HG03354 (cell line): ENCODE data around the gene PLAAT2.
"Not testable (repeated sequence)": the region's sequence is repeated elsewhere in the genome, so short reads cannot be mapped to it uniquely, and the experiment has no call there.

ENCODE experiments used
- ATAC-seq: cut with Tn5 transposase; IDR thresholded peaks from one replicate; pipeline ENCODE4 v1.9.1; 2021; ENCODE audit warnings: mild to moderate bottlenecking; ENCODE audit not compliant: unreplicated experiment, poor library complexity, severe bottlenecking

PLAAT2 gene

DNA sequence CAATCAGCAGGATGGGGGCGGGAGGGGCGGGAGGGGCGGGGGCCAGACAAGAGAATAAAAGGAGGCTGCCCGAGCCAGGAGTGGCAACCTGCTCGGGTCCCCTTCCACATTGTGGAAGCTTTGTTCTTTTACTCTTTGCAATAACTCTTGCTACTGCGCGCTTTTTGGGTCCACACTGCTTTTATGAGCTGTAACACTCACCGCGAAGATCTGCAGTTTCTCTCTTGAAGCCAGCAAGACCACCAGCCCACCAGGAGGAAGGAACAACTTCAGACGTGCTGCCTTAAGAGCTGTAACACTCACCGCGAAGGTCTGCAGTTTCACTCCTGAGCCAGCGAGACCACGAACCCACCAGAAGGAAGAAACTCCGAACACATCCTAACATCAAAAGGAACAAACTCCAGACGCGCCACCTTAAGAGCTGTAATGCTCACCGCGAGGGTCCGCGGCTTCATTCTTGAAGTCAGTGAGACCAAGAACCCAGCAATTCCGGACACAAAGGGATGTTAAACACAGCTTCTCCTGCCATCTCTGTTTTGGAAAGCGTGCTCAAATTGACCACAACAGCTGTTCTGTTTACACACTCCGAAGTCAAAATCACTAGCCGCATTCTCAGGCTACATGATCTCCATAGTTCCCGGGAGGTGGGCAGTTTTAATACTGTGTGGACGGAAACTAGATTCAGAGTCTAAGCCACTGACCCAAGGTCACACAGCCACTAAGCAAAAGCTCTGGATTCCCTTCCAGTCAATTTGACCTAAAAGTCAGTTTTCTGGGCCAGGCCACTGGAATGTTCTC, 11.9 kb downstream of the PLAAT2 start:
- no peak for ATAC-seq

DNA sequence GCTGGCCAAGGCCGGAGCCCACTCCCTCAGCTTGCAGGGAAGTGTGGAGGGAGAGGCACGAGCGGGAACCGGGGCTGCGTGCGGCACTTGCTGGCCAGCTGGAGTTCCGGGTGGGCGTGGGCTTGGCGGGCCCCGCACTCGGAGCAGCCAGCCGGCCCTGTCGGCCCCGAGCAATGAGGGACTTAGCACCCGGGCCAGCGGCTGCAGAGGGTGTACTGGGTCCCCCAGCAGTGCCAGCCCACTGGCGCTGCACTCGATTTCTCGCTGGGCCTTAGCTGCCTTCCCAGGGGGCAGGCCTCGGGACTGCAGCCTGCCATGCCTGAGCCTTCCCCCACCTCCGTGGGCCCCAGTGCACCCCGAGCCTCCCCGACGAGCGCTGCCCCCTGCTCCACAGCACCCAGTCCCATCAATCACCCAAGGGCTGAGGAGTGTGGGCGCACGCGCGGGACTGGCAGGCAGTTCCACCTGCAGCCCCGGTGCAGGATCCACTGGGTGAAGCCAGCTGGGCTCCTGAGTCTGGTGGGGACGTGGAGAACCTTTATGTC, 13.0 kb downstream of the PLAAT2 start:
- not testable (repeated sequence) for ATAC-seq

DNA sequence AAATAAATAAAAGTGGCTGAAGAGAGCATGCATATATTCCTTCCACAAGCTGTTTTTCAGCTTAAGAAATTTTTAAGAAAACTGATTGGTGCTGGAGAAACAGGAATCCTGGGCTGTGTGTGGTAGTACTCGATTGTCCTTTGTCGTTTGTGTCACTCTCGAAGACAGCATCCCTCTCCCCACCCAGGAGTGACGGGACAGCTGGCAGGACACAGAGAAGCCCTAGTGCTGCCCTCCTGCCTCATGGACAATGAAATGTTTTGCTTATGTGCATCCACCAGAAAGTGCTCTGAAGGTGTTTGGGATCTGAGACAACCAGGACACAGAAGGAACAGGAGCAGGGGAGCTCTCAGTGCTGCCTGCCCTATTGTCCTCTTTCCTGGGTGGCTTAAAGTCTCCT, 13.8 kb downstream of the PLAAT2 start:
- no peak for ATAC-seq

DNA sequence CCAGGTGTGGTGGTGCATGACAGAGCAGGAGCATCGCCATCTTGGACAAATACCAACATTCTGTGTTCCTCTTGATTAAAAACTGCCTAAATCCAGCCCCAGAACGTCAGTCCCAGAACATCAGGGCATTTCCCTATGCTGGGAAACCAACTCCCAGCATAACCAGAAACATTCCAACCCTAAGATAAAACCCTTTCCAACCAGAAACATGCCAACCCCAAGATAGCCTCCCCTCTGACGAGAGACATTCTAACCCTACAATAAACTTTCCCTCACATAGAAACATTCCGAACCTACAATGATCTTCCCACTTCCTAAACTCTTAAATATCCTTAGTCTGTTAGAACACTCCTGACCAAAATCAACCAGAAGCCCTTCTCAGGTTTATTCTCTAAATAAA, 15.0 kb downstream of the PLAAT2 start:
- no peak for ATAC-seq

DNA sequence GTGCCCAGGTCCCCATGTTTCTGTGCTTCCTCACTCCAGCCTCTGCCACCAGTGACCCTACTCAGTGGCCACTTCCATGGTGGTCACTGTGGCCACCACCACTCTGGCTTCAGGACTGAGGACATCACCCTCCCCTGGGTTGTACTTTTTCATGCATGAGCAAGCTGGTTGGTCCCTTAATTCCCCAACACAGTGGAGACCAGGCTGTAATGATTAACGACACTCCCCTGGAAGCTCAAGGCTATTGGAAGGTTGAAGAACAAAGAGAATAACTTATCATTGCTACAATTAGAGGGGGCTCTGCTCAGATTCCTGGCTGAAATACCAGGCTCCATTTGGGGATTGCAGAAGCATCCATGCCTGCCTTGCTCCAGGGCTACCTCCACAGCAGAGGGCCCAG, 16.1 kb downstream of the PLAAT2 start:
- no peak for ATAC-seq

DNA sequence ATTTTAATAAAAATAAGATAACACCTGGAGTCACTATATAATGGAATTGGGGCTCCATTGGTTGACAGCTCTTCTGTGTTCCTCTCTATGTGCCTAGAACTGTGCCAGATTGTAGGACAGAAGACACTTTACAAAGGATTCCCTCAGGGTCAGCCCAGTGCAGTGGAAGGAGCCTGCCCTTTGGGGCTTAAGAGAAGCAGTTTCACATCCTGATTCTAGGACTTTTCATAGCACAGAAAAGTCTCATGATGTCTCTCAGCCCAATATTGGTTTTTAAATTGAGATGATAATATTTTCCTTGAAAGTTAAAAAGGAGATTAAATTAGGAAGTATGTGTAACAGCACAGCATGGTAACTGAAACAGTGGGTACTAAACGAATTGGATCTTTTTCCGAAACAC, 19.5 kb downstream of the PLAAT2 start:
- ATAC-seq: no peak

DNA sequence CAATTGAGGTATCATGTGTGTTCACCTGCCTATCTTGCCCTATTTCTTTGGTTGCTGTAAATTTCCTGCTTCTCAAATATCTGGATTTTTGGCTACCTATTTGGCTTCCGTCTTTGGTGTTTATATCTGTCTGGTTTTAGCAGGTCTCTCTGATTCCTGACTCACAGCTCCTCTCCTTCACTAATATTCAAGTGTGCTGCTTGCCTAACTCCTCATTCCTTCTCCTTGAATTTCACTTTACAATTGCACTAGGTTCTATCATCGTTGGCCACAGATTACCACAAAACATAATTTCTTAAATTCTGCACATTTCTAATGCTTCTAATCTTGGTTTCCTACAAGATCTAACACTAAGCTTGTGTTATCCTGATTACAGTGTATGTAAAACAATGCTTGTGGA, 20.7 kb downstream of the PLAAT2 start:
- ATAC-seq: not testable (repeated sequence)

DNA sequence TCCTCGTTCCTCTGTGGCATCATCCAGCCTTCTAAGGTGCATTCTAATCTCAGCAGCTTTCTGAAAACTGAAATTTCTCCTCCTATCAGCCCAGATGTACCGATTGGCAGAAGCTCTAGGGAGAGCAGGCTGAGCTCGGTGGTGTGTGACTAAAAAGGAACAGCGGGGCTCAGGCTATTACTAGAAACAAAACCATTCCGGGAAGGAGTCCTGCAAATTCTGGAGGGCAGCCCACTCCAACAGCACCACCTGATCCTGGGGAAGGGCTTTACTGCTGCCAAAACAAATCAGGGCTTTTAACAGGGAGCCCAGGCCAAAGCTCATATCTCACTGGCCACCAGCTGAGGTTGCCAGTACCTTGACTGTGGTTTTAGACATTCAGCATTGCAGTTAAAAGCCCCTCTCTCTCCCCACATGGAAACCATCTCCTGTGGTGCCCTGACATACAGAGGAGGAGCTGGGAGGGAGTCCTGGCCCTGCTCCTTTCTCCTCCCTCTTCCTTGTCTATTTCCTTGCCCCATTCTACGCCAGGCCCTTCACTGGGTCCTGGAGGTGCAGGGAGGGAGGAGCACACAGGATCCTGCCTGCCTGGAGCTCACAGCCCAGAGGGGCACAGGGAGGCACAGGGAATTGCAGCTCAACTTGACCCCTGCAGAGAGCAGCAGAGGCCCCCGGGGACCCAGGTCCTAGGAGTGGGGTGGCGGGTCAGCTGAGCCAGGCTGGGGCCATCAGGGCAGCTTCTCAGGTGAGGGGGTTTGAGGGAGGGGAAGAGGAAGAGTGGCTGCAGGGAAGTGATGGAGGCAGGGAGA, 25.7 kb downstream of the PLAAT2 start:
- ATAC-seq: no peak

DNA sequence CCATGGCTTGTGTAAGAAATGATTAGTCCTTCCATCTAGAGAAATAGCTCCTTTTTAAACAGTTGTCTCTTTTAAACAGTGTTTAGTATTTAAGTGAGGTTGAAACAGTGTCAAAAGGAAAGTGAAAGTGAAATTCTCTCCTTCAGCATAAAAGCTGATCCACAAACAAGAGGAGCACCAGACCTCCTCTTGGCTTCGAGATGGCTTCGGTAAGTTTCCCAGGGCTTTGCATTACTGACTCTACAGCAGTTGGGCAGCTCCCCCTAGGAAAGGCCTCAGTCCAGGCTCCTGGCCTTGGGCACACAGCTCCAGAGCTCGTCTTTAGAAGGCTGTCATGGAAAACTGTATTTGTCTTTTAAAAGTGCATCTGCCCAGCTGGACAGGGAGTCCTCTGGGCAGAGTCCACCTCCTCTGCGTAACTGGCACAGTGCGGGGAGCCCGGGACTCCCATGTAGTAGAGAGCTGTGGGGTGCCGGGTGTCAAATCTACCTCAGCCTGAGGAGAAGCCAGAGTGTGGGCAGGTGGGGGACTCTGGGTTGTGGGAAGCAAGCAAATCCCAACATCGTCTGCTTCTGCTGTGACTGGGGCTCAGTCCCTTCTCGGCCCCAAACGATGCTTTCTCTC, 26.4 kb downstream of the PLAAT2 start, which contains the start of gene PLAAT4:
TSS of gene PLAAT4 (plus strand) at position 140 of the 624 bp plus-strand sequence. CDS start at position 201, 61 bp downstream.
- ATAC-seq: no peak

DNA sequence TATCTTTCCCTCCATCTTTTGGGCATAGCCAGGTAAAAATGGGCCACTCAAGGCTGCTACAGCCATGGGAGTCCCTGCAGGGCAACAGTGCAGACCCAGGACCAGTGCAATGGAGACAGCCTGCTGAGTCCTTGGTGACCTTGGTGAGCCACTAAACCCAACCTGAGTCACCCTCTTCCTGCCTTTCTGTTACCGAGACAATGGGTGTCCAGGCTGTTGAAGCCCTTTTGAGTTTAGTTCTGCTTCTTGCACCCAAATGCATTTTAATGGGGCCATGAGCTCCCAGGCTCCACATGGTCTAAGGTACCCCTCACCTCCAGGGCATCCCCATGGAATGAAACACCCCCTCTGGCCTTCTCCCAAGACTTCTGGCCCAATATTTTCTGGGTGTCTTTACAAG, 27.4 kb downstream of the PLAAT2 start:
- no peak for ATAC-seq

DNA sequence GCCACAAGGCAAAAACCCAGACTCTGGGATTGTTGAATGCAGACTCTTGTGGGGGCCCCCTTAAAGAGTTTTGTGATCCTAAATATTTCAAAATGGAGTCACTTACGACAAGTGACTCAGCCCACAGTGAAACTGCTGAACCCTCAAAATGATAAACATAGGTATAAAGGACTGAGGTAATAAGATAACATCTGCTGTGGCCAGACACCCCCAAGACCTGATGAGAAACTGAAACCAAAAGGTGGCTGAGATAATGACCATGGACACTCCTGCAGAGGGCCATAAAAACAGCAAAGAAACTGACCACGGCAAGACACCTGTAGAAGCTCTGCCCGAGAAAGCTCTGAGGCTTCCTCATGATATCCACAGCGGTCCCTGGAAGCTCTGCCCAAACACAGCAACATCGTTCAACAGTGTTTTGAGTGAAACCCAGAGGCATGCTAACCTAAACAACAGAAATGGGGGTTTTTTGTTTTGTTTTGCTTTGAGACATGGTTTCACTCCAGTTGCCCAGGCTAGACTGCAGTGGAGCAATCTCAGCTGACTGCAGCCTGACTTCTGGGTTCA, 28.2 kb downstream of the PLAAT2 start:
- peak; percentile 52 for ATAC-seq

DNA sequence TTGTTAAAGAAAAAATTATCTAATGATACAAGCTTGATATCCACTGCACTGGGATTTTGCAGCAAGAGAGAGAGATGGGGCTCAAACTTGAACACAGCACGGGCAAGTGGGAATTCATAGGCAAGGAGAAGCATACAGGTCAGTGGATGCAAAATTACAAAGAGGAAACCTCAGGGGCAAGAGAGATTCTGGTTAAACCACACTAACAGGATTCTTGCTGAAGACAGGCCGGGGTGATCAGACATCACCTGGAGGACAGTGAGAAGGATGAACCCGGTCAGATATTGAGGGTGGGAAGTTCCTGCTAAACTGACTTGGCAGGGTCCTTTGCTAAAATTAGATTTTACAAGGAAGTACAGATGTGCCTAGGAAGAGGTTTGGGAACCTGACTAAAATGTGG, 29.1 kb downstream of the PLAAT2 start:
- ATAC-seq: no peak

DNA sequence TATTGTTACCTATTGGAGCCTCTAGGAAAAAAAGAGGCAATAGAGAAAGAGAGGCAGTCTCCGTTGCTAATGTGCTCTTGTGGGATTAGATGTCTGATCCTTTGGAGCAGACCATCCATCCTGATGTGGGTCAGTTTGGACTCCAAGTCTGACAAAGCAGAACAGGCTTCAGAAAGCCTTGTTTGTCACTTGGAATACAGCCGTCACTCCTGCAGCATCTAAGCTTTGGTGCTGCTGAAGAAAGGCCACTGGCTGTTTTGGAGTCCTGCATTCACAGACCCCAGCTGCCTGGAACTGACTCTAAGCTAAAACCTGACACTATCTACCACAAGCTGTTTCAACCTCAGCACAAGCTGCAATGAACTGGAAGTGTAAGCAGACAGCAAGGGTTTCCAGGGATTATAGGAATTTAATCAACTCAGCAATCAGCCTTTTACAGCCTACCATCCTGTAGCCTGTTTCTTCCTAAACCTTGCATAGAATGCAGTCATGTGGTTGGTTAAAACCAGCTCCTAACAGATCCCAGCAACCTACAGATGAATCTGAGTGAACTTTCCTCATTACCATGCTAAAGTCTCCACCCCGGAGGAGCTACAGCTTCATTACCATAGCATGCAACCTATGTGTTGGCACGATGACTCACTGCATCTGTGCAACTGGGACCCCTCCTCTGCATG, 30.2 kb downstream of the PLAAT2 start:
- ATAC-seq: no peak

DNA sequence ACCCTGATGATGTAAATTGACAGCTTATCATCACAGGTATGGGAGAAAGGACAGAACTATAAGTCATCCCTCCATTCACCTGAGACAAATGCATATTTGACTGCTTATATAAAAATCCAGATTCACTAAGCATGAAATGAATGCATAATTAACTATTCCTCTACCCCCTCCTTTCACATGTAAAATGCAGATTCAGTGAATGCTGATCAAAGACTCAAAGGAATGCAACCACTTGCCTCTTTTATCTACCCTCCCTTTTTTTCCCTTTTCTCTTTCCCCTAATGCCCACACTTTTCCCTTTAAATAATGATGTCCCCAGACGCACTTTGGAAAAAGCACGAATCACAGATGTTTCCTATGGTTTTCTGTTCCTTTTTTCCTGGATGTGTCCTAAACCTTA, 31.1 kb downstream of the PLAAT2 start:
- no peak for ATAC-seq

DNA sequence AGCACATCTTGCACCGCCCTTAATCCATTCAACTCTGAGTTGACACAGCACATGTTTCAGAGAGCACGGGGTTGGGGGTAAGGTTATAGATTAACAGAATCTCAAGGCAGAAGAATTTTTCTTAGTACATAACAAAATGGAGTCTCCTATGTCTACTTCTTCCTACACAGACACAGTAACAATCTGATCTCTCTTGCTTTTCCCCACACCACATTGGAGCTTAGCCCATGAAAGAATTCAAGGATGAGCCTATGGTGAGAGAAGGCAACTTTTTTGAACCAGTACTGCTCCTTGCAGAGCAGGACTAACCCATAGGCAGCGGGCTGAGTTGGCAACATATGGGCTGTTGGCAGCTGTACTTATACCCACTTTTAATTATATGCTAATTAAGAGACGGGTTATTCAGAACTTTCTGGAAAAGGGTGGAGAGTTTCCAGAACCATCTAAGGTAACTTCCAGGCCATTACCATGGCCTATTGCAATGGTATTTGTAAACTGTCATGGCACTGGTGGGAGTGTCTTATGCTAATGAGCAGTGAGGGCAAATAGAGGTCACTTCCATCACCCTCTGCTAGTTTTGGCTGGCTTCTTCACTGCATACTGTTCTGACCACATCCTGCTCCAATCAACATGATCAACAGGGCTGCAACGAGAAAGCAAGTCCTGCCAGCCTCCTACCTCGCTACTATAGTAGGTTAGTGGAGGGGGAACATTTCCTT, 31.9 kb downstream of the PLAAT2 start:
- ATAC-seq: peak; percentile 91

DNA sequence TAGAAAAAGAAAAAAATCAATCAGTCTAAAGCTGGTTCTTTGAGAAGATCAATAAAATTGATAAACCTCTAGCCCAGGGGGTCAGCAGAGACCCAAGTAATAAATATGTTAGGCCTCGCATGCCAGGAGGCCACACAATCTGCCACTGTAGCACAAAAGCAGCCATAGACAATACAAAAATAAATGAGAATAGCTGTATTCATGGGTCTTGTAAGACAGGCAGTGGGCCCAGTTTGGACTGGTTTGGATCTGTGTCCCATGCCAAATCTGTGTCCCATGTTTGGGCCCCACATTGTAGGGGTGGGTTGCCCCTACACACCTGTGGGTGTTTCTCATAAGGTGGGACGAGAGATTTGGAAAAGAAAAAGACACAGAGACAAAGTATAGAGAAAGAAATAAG, 33.2 kb downstream of the PLAAT2 start:
- ATAC-seq: no peak

DNA sequence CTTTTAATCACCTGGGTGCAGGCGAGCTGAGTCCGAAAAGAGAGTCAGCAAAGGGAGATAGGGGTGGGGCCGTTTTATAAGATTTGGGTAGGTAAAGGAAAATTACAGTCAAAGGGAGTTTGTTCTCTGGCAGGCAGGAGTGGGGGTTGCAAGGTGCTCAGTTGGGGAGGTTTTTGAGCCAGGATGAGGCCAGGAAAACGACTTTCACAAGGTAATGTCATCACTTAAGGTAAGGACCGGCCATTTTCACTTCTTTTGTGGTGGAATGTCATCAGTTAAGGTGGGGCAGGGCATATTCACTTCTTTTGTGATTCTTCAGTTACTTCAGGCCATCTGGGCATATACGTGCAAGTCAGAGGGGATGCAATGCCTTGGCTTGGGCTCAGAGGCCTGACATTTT, 33.8 kb downstream of the PLAAT2 start:
- ATAC-seq: not testable (repeated sequence)

DNA sequence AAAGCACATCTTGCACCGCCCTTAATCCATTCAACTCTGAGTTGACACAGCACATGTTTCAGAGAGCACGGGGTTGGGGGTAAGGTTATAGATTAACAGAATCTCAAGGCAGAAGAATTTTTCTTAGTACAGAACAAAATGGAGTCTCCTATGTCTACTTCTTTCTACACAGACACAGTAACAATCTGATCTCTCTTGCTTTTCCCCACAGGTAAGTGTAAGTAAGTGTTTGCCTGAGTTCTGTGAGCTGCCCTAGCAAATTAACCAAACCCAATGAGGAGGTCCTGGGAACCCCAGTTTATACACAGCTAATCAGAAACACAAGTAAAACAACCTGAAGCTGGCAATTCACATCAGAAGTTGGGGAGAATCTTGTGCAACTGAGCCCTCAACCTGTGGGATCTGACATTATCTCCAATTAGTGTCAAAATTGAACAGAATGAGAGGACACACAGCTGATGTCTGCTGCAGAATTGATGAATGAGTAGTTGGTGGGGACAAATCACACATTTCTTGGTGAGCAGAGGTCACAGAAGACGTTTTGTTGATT, 34.4 kb downstream of the PLAAT2 start:
- ATAC-seq: not testable (repeated sequence)

DNA sequence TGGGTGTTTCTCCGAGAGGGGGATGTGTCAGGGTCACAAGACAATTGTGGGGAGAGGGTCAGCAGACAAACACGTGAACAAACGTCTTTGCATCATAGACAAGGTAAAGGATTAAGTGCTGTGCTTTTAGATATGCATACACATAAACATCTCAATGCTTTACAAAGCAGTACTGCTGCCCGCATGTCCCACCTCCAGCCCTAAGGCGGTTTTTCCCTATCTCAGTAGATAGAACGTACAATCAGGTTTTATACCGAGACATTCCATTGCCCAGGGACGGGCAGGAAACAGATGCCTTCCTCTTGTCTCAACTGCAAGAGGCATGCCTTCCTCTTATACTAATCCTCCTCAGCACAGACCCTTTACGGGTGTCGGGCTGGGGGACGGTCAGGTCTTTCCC, 35.0 kb downstream of the PLAAT2 start:
- ATAC-seq: not testable (repeated sequence)
